CD4-positive, alpha-beta T cell (primary cell): ENCODE data around the gene KIAA0040. TPM values are rescaled to one million over a fixed set of nuclear protein-coding genes. Genes with fewer than 3 reads are reported as not detected.
A peak's percentile ranks its signal among the peaks of the same experiment; 100 is the strongest.

Experiments
- ATAC-seq: fragments of 200-7000 bp; cut with Tn5 transposase; one replicate; pipeline ENCODE4 v1.10.0; 2022; ENCODE audit warnings: mild to moderate bottlenecking; ENCODE audit not compliant: poor library complexity
- CTCF ChIA-PET: fragments of 350-600 bp; sonication (Branson Sonifier 250); formaldehyde crosslinking; loops from one replicate; lab custom pipeline; 2021; ENCODE audit warnings: antibody characterized with exemption, inconsistent platforms; lab: Charles Lee
- POLR2A ChIA-PET: fragments of 350-600 bp; sonication (Branson Sonifier 250); formaldehyde crosslinking; loops from one replicate; lab custom pipeline; 2021; ENCODE audit warnings: antibody characterized with exemption, inconsistent platforms; lab: Charles Lee
- DNase-seq, 14 experiments: peaks; one replicate each; pipeline ENCODE4 v3.0.0-alpha.2; 2013 to 2020; ENCODE audit warnings: mixed read lengths in 2 of 14
- H3K27ac ChIP-seq, 2 donors: one replicate each; pipeline versions ENCODE4 v1.5.1 to v1.7.0; 2013; ENCODE audit warnings: low read length in 2 of 2, low read depth in 1 of 2, mild to moderate bottlenecking in 1 of 2
- H3K27me3 ChIP-seq, 2 experiments: 1 replicate in 1 of 2; 2 replicates in 1 of 2; pipeline versions ENCODE4 v1.6.1 to v1.7.0; 2013; ENCODE audit warnings: low read length in 2 of 2, control low read depth in 1 of 2, mild to moderate bottlenecking in 1 of 2, moderate library complexity in 1 of 2; ENCODE audit not compliant: insufficient read depth in 2 of 2, control insufficient read depth in 1 of 2
- H3K36me3 ChIP-seq: one replicate; pipeline ENCODE4 v1.6.1; 2013; ENCODE audit warnings: low read length, control low read depth; ENCODE audit not compliant: insufficient read depth
- H3K4me1 ChIP-seq: one replicate; pipeline ENCODE4 v1.6.1; 2013; ENCODE audit warnings: low read length, control low read depth; ENCODE audit not compliant: insufficient read depth
- H3K4me3 ChIP-seq: one replicate; pipeline ENCODE4 v1.5.1; 2013; ENCODE audit warnings: mild to moderate bottlenecking, low read length, moderate library complexity
- H3K9me3 ChIP-seq, 2 experiments: 1 replicate in 1 of 2; 2 replicates in 1 of 2; pipeline versions ENCODE4 v1.6.1 to v1.7.0; 2013; ENCODE audit warnings: low read length in 2 of 2, mild to moderate bottlenecking in 2 of 2, control low read depth in 1 of 2, moderate library complexity in 1 of 2; ENCODE audit not compliant: control insufficient read depth in 1 of 2, insufficient read depth in 1 of 2
- H3K27ac Mint-ChIP-seq: one replicate; pipeline ENCODE4 v1.8.0; 2020; ENCODE audit warnings: mixed read lengths
- H3K27me3 Mint-ChIP-seq: one replicate; pipeline ENCODE4 v1.8.0; 2021; ENCODE audit warnings: mixed read lengths
- H3K36me3 Mint-ChIP-seq: one replicate; pipeline ENCODE4 v1.8.0; 2021; ENCODE audit warnings: low read depth, mixed read lengths
- H3K4me1 Mint-ChIP-seq: one replicate; pipeline ENCODE4 v1.8.0; 2021; ENCODE audit warnings: low read depth, mixed read lengths
- H3K4me3 Mint-ChIP-seq: one replicate; pipeline ENCODE4 v1.8.0; 2020; ENCODE audit warnings: mild to moderate bottlenecking, mixed read lengths
- H3K9me3 Mint-ChIP-seq: one replicate; pipeline ENCODE4 v1.8.0; 2020; ENCODE audit warnings: mixed read lengths
- intact Hi-C, 2 experiments: fragments of 100-400 bp; cut with DNase I in 1 of 2; cut with micrococcal nuclease in 1 of 2; formaldehyde crosslinking; loops; one replicate each; pipeline versions ENCODE4 v1.15.1 to v1.9.0; 2023 to 2025; cut with DNase I, micrococcal nuclease
- total RNA-seq, 174 experiments: library from RNA in 2 of 174; stranded (reverse) in 2 of 174; gene quantifications; one replicate each; pipeline ENCODE4 v1.2.3 and lab custom pipeline; 2021 to 2026
- TF ChIP-seq, protein P1 (sequence below): fragments of 200-600 bp; IDR thresholded peaks from one replicate; pipeline ENCODE4 v1.8.0; 2022; ENCODE audit warnings: antibody characterized with exemption, mild to moderate bottlenecking

KIAA0040 gene
- total RNA-seq, 2 experiments from 2014 or later: 13.5 to 14.5 TPM

DNA sequence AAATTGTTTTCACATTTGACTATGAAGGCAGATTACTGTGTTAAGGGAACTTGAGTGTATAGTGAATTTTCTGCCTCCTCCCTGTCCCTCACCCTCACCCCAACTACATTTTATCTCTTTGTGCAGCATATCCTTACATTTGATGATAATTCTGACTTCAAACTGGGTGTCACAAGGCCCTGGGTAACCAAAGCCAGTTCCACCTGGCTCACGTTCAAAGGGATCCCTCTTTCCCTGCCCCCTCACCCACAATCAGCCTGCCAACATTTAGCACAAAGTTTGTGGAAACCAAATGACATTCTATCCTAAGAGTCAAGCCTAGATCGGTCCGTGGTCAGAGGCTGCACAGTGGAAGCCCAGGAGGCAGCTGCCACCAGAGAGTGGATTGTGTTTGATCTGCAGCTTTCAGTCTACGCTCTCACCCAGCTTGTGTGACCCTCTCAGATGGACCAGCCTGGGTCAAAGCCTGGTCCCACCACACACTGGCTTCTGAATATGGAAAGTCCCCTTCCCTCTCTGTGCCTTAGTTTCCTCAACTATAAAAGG, 10.3 kb downstream of the KIAA0040 start:
- TF ChIP-seq, protein P1, sequence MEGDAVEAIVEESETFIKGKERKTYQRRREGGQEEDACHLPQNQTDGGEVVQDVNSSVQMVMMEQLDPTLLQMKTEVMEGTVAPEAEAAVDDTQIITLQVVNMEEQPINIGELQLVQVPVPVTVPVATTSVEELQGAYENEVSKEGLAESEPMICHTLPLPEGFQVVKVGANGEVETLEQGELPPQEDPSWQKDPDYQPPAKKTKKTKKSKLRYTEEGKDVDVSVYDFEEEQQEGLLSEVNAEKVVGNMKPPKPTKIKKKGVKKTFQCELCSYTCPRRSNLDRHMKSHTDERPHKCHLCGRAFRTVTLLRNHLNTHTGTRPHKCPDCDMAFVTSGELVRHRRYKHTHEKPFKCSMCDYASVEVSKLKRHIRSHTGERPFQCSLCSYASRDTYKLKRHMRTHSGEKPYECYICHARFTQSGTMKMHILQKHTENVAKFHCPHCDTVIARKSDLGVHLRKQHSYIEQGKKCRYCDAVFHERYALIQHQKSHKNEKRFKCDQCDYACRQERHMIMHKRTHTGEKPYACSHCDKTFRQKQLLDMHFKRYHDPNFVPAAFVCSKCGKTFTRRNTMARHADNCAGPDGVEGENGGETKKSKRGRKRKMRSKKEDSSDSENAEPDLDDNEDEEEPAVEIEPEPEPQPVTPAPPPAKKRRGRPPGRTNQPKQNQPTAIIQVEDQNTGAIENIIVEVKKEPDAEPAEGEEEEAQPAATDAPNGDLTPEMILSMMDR: no peak
- POLR2A ChIA-PET: no interaction called here
- Mint-ChIP-seq H3K27me3 (no peaks in the 10 kb centered on the region), H3K36me3 (peaks cover 90% of the 10 kb centered on the region), H3K9me3 (no peaks in the 10 kb centered on the region), H3K4me3 (no peak overlapping the region), H3K27ac (no peak overlapping the region), H3K4me1 (peaks cover 94% of the 10 kb centered on the region)
- CTCF ChIA-PET: no interaction called here
- H3K9me3 ChIP-seq: no peaks in the 10 kb centered on the region
- H3K4me3 ChIP-seq: no peak overlapping the region
- no peak for DNase-seq
- no peak for ATAC-seq
- H3K27ac ChIP-seq: no peak overlapping the region
- intact Hi-C loops: loop anchor here in 1 of 2 experiments (10.0 kb wide), 1 partner anchor 53 kb away; no protein-coding TSS in a partner anchor
- peaks cover 69% of the 10 kb centered on the region for H3K36me3 ChIP-seq
- no peaks in the 10 kb centered on the region for H3K27me3 ChIP-seq
- peaks cover 66% of the 10 kb centered on the region for H3K4me1 ChIP-seq

DNA sequence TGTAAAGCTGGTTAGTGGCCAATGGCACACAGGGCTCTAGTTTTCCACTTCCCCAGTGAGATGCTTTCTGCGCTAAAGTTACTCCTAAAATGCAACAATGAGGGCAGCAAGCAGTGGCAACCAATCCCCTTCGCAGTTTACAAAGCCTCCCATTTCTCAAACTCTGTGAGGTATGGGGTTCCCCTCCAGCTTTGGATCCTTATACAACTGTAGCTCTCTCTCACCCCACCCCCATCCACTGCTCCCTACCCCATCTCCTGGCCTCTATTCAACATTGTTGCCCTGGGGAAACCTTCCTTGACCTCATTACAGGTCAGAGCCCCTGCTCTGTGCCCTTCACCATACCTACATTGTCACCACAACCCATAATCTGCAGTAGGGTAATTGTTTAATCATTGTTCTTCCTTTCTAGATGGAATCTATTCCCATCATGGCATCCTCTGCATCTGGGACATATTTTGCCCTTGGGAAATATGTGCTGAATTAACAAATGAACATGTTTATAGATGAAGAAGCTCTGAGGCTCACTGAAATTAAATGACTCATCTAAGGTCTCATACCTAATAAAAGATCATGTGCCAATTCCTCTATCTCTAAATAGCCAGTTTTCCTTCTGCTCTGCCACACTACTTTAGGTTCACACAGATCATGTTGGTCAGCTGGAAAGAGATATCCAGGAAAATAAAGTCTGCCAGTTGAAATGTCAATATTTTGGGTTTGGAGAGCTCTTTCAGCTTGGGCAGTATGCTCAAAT, 12.6 kb downstream of the KIAA0040 start:
- Histone ChIP-seq H3K9me3 (no peaks in the 10 kb centered on the region), H3K27ac (no peak overlapping the region), H3K36me3 (peaks cover 65% of the 10 kb centered on the region), H3K4me1 (peaks cover 55% of the 10 kb centered on the region), H3K27me3 (no peaks in the 10 kb centered on the region), H3K4me3 (no peak overlapping the region)
- DNase-seq (no peak), ATAC-seq (no peak)
- H3K27ac Mint-ChIP-seq: peak overlapping the region; percentile 83
- no peaks in the 10 kb centered on the region for H3K9me3 Mint-ChIP-seq
- intact Hi-C loops: loop anchor here in 1 of 2 experiments (10.0 kb wide), 1 partner anchor 55 kb away; no protein-coding TSS in a partner anchor
- ChIA-PET CTCF (interaction anchor here (0.8 to 1.5 kb wide), 4 partner anchors 12 to 127 kb away, joined by 3 read pairs; no protein-coding TSS in a partner anchor), POLR2A (interaction anchor here (0.7 to 1.5 kb wide), 3 partner anchors 9 to 20 kb away, joined by 3 to 5 read pairs (median 4); no protein-coding TSS in a partner anchor)
- peaks cover 88% of the 10 kb centered on the region for H3K36me3 Mint-ChIP-seq
- H3K4me1 Mint-ChIP-seq: peaks cover 86% of the 10 kb centered on the region
- TF ChIP-seq, protein P1: no peak
- no peaks in the 10 kb centered on the region for H3K27me3 Mint-ChIP-seq
- no peak overlapping the region for H3K4me3 Mint-ChIP-seq

DNA sequence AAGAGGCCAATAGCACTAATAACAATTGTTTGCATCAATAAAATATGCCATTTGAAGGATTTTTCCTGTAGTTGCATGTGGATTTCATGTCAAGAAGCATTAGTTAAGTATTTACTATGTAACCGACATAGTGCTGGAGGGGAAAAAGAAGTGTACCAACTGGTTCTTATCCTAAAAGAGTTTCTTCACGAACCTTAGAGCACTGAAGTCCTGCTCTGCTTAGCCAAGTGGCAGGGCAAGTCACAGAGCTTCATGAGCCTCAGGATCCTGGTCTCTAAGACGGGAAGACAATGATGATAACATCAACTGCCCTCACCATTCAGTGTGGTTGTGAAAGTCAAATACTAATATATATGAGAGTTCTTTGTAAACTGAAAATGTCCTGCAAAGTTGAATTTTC, 14.1 kb downstream of the KIAA0040 start:
- Mint-ChIP-seq H3K36me3 (peaks cover 93% of the 10 kb centered on the region), H3K4me3 (no peak overlapping the region), H3K9me3 (no peaks in the 10 kb centered on the region), H3K27me3 (no peaks in the 10 kb centered on the region), H3K4me1 (peaks cover 87% of the 10 kb centered on the region), H3K27ac (peak overlapping the region; percentile 45)
- Histone ChIP-seq H3K4me3 (no peak overlapping the region), H3K4me1 (peaks cover 48% of the 10 kb centered on the region), H3K27me3 (no peaks in the 10 kb centered on the region), H3K27ac (no peak overlapping the region), H3K9me3 (no peaks in the 10 kb centered on the region), H3K36me3 (peaks cover 59% of the 10 kb centered on the region)
- TF ChIP-seq, protein P1: no peak
- no peak for DNase-seq
- ChIA-PET POLR2A (no interaction called here), CTCF (no interaction called here)
- ATAC-seq: no peak
- intact Hi-C loops: no loop called here
